Spleen (tissue), 7 donors: ENCODE results near the gene OPCML.

Experiments used
- CTCF ChIP-seq, 11 experiments: fragments of 200-600 bp in 7 of 11; fragments of 450-650 bp in 4 of 11; sonication (generic) in 4 of 11; IDR thresholded peaks in 8 of 11; conservative IDR thresholded peaks in 3 of 11; 1 replicate in 7 of 11; 2 replicates in 4 of 11; pipeline versions ENCODE4 v1.4.0 to v1.8.0; 2016 to 2021; ENCODE audit warnings: antibody characterized with exemption in 11 of 11, inconsistent platforms in 4 of 11, mild to moderate bottlenecking in 1 of 11
- POLR2A ChIP-seq, 3 donors: fragments of 450-650 bp; IDR thresholded peaks; one replicate each; pipeline ENCODE4 v1.5.1; 2017; ENCODE audit warnings: antibody characterized with exemption in 3 of 3, mild to moderate bottlenecking in 1 of 3
- POLR2AphosphoS5 ChIP-seq, 3 donors: sonication (generic); formaldehyde crosslinking; IDR thresholded peaks; one replicate each; pipeline ENCODE4 v1.5.1; 2017; ENCODE audit warnings: antibody characterized with exemption in 3 of 3
- donor health status: DM: no; HTN: no; CAD: no; lungs with moderate emphysema.
- donor health status: DM: no; HTN: no; CAD: no.
- donor health status: DM: no; HTN: no; CAD: no.

- TF ChIP-seq CTCF (IDR thresholded peaks at IDR 0.05 in 8 of 11, conservative IDR thresholded peaks at IDR 0.05 in 3 of 11): no peak
- TF ChIP-seq POLR2A (IDR thresholded peaks at IDR 0.05): no peak
- no peak for TF ChIP-seq POLR2AphosphoS5 (IDR thresholded peaks at IDR 0.05)
These were observed 758.5 kb downstream of the OPCML start for GRCh38 chr11:132773751-132774150.
